VCaP (cell line): Measurements from ENCODE around the gene RDH13.

ENCODE experiments used
- H3K27ac ChIP-seq: fragments of 450-650 bp; 2 replicates; pipeline ENCODE4 v1.5.1; 2017
- CTCF ChIP-seq: fragments of 450-650 bp; conservative IDR thresholded peaks from 2 replicates; pipeline ENCODE4 v1.5.1; 2017; ENCODE audit warnings: mild to moderate bottlenecking, moderate library complexity

The RDH13 gene

GRCh38 chr19:55084416-55084815 is 21.5 kb upstream of the RDH13 start:
- TF ChIP-seq CTCF: no peak
- no peak overlapping the region for H3K27ac ChIP-seq

- no peak overlapping the region for H3K27ac ChIP-seq
Observed at GRCh38 chr19:55083004-55083850, 20.3 kb upstream of the RDH13 start.

DNA sequence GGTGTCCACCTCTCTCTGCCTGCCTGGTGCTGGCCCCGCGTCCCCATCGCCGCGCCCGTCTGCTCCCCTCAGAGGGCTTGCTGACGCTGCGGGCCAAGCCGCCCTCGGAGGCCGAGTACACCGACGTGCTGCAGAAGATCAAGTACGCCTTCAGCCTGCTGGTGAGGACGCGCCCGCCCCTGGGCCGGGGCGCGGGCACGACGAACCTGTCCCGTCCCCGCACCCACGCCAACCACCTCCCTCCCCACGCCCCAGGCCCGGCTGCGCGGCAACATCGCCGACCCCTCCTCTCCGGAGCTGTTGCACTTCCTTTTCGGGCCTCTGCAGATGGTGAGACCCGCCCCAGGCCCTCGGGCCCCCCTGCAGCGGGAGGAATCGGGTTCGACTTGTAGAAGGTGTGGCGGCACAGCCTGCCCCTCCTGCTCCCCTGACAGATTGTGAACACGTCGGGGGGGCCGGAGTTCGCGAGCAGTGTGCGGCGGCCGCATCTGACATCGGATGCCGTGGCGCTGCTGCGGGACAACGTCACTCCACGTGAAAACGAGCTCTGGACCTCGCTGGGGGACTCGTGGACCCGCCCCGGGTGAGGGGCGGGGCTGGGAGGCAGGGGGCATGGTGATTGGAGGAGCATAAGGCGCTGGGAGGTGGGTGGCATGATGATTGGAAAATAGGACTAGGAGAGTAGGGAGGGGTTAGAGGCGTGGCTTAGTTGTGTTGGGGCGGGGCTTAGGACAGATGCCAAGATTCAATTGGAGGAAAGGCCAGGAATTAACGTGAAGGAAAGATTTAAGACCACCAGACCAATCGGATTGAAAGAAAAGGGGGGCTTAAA is 19.3 kb upstream of the RDH13 start:
- TF ChIP-seq CTCF: no peak
- no peak overlapping the region for H3K27ac ChIP-seq

More at GRCh38 chr19:55083004-55083850, 20.3 kb upstream of the RDH13 start:
- no peak for TF ChIP-seq CTCF

- no peak for TF ChIP-seq CTCF
- no peak overlapping the region for H3K27ac ChIP-seq
Observed at GRCh38 chr19:55081770-55082019, 18.7 kb upstream of the RDH13 start.

DNA sequence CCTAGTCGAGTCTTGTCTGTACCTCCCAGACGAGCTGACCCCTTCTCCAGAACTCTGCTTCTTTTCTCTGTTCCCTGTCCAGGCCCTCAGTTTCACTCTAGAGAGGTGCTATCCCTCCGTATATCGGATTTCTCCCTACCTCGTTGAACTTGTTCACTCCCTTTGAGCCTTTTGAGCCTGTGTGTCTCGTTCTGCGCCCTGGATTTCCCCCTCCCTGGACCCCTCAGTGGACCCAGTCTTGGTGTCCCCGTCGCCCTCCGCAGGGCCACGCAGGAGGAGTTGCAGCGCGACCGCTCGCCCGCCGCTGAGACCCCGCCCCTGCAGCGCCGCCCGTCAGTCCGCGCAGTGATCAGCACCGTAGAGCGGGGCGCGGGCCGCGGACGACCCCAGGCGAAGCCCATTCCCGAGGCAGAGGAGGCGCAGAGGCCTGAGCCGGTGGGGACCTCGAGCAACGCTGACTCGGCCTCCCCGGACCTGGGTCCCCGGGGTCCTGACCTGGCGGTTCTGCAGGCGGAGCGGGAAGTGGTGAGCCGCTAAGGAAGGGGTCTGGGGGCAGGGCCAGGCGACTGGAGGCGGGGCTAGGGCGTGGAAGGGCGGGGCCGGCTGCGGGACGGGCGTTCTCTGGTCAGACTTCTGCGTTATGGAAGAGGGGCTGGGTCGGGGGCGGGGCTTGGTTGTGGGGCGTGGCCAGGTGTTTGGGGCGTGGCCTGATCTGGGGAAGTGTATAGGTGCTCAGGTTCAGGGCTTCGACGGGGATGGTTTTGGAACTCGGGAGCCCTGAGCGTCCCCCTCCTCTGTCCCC is 18.2 kb upstream of the RDH13 start:
- H3K27ac ChIP-seq: no peak overlapping the region
- no peak for TF ChIP-seq CTCF

DNA sequence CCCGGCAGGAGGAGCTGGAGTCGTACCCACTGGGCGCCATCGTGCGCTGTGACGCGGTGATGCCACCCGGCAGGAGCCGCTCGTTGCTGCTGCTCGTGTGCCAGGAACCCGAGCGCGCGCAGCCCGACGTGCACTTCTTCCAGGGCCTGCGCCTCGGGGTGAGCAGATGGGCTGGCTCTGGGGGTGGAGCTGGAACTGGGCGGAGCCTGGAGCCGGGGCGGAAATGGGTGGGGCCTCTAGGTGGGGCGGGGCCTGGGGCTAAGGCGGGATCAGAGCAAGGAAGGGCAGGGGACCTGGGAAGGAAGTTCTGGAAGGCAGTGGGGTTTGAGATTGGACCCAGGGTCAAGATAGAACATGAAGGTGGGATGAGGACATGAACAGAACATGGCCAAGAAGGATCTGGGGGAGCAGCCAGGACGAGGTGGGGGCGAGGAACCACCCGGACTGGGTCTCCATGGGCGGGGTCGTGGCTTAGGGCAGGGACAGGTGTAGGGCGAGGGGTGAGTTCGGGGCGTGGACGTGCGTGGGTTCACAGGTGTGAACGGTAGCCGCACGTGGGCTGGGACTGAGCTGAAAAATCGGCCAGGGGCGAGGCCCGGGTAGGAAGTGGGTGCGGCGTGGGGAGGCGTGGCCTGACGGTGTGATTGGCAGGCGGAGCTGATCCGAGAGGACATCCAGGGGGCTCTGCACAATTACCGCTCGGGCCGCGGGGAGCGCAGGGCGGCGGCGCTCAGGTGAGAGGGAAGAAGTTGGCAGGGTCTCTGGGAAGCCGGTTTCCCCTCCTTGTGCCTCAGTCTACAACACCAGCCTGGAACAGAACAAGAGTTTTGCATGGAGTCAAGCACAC is 17.4 kb upstream of the RDH13 start:
- no peak overlapping the region for H3K27ac ChIP-seq
- no peak for TF ChIP-seq CTCF
